SH-SY5Y (cell line): Measurements from ENCODE around the gene TIAL1.

Experiments
- GATA2 ChIP-seq: IDR thresholded peaks from 2 replicates; pipeline ENCODE4 v1.6.1; 2011; ENCODE audit warnings: mild to moderate bottlenecking, low read depth, low read length
- GATA3 ChIP-seq: IDR thresholded peaks from 2 replicates; pipeline ENCODE4 v1.6.1; 2011; ENCODE audit warnings: low read depth, mild to moderate bottlenecking, low read length, moderate library complexity

DNA sequence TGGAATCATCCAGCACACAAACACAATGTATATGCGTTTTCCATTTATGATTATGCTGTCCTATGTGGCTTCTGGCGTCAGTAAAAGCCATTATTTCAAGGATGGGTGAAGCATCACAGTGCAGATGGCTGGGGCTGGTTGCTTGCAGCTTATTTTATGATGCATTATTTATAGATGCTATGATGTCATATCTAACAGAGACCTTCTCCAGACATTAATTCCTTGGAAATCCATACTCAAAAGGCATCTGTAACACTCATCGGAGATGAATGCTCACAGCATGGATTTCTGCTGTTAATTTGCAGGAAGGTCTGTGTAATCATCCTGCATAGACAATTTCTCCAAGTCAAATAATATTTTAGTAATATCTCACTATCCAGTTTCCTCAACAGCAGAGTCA lies 61.5 kb downstream of the TIAL1 start:
- TF ChIP-seq GATA3: no peak
- no peak for TF ChIP-seq GATA2
